H1 (cell line): ENCODE measurements around the gene PPM1F. TPM values are rescaled to one million over a fixed set of nuclear protein-coding genes. Genes with fewer than 3 reads are reported as not detected.

ENCODE experiments used
- ASH2L ChIP-seq: fragments of 200-600, 300-600 bp; sonication (generic); IDR thresholded peaks from one replicate; pipeline ENCODE4 v1.7.1; 2017; ENCODE audit warnings: low read length
- EGR1 ChIP-seq: IDR thresholded peaks from 2 replicates; pipeline ENCODE4 v1.6.1; 2011; ENCODE audit warnings: low read depth, low read length, borderline replicate concordance
- KDM1A ChIP-seq: fragments of 200-600, 300-600 bp; sonication (generic); IDR thresholded peaks from 2 replicates; pipeline ENCODE4 v1.7.1; 2016; ENCODE audit warnings: mild to moderate bottlenecking, low read length, borderline replicate concordance
- MAFK ChIP-seq: IDR thresholded peaks from 2 replicates; pipeline ENCODE4 v1.6.1; 2012; ENCODE audit warnings: low read depth, mild to moderate bottlenecking, improper control_type of control experiment, low read length
- SIRT6 ChIP-seq: IDR thresholded peaks from one replicate; pipeline ENCODE4 v1.7.1; 2012; ENCODE audit warnings: low read length, inconsistent platforms
- SUZ12 ChIP-seq: fragments of 200-600 bp; sonication (generic); IDR thresholded peaks from 2 replicates; pipeline ENCODE4 v1.6.1; 2012; ENCODE audit warnings: mild to moderate bottlenecking, inconsistent platforms, low read length, moderate library complexity, mixed read lengths
- polyA plus RNA-seq, 7 experiments: library from polyadenylated mRNA; depleted of rRNA in 3 of 7; stranded (reverse) in 5 of 7; unstranded in 2 of 7; fragments of >200 nt in 5 of 7; fragments of 200-250 nt in 2 of 7; gene quantifications; 1 replicate in 5 of 7; 2 replicates in 1 of 7; 4 replicates in 1 of 7; pipeline versions ENCODE4 v1.2.1 to v1.2.3, GENCODE V29; 2011 to 2013; ENCODE audit warnings: missing spikeins in 2 of 7, mixed read lengths in 2 of 7
- total RNA-seq: library from RNA; stranded (reverse); fragmentation: NEBNext Ultra II Directional; extraction: Animal tissue kit (Norgen Biotek cat#: 25700); gene quantifications from 2 replicates; pipeline ENCODE4 v1.2.1, GENCODE V29; 2021

PPM1F gene
- total and polyA plus RNA-seq, 2 of the 8 experiments (the other 6 are each of a cell fraction or from before 2014, with no cell fraction given), result 12.4 to 22.8 TPM

- TF ChIP-seq MAFK, result no peak
- no peak for TF ChIP-seq ASH2L
- TF ChIP-seq SUZ12, result no peak
- TF ChIP-seq KDM1A, result no peak
- TF ChIP-seq EGR1, result no peak
- no peak for TF ChIP-seq SIRT6
These were observed 70.6 kb downstream of the PPM1F start (continued) for GRCh38 chr22:21881841-21882753.
